Activated CD8-positive, alpha-beta memory T cell treated with anti-CD3 and anti-CD28 coated beads for 48 hours (primary cell): ENCODE results near the gene EML4.
"Not testable (repeated sequence)": the region's sequence is repeated elsewhere in the genome, so short reads cannot be mapped to it uniquely, and the experiment has no call there.

Experiments used
- DNase-seq, 3 experiments: peaks; one replicate each; pipeline ENCODE4 v3.0.0-alpha.2; 2020; ENCODE audit warnings: low read depth in 2 of 3, low spot score in 2 of 3

The EML4 gene

DNA sequence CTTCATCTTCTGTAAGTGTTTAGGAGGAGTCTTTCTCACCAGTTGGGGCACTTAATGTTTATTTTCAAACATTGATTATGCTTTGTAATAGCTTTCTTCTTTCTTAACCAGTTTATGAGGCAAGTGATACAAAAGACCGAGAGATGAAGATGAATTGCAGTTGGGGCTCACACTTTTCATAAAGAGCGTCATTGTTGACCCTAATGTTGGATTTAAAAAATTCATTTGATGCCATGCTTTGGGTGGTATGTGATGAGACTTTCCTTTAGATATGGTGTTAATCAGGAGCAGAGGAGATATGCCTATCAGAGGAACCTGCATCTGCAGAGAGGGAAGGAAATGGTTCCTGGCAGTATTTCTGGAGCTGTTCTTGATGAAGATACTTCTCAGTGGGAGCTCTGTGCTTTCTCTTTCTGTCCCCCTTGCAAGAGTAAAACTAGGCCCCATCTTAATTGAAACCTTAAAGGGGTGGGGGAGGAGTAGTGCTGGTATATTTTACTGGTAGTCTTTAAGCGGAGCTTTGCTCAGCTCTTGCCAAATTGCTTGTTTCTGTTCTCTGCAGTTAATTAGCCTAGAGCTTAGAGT, 2.3 kb downstream of the EML4 start:
- no peak for DNase-seq

DNA sequence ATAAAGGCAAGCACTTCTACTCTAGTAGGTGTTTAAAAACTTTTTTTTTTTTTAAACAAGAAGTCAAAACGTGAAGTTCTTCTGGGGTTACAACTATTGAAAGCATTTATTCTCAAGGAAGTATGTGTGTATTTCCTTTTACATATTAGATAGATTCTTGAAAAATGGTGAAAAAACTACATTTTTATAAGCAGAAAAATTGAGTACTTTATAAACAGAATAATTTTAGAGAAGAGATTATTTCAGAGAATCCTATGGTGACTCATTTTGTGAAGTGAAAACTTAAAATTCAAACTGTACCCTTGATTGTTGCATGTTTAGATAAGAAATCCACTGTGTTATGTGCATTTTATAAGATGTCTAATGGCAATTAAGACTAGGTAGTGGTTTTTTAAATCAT, 2.9 kb downstream of the EML4 start:
- no peak for DNase-seq

DNA sequence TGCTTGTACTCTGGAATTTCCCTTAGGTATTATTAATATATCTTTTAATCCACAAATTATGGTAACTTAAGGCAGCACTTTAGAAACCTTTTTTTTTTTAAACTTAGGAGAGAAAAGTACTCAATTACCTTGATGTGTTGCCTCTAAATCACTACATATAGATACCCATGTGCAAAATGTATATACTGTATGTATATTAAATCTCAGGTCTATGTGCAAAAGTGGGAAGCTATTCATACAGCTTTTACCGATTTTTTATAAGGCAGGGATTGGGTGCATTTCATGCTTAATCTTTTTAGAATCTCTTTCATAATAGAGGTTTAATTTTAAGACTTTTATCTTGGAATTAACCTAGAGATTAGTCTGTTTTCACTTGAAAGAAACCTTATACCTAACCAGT, 3.4 kb downstream of the EML4 start:
- DNase-seq, result no peak

DNA sequence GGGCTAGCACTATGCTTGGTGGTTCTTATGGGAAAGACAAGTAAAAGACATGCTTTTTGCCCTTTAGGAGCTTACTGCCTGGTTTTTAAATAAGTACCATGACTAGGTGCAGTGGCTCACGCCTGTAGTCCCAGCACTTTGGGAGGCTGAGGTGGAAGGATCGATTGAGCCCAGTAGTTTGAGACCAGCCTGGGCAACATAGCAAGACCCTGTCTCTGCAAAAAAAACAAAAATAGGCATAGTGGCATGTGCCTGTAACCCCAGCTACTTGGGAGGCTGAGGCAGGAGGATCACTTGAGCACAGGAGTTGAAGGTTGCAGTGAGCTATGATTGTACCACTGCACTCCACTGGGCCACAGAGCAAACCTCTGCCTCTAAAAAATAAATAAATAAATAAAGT, 4.3 kb downstream of the EML4 start:
- DNase-seq, result not testable (repeated sequence)

DNA sequence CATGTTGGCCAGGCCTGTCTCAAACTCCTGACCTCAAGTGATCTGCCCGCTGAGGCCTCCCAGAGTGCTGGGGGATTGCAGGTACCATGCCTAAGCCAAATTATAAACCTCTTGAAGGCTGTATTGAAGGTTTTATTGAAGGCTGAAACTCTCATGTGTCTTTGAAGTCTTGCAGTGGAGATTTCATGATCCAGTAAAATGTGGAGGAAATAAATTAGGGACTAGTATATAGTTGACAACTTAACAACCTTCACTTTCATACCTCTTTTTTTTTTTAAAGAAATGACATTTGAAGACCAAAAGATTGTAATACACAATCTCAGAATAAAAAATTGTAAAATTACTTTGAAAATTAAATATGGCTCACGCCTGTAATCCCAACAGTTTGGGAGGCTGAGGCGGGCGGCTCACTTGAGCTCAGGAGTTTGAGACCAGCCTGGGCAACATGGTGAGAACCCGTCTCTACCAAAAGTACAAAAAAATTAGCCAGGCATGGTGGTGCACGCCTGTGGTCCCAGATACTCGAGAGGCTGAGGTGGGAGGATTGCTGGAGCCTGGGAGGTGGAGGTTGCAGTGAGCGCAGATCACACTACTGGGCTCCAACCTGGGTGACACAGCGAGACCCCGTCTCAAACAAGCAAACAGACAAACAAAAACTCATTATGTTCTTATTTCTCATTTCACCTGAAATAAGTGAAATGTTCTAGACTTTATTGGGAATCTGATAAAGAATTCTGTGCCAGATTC, 8.0 kb downstream of the EML4 start:
- DNase-seq, result no peak

DNA sequence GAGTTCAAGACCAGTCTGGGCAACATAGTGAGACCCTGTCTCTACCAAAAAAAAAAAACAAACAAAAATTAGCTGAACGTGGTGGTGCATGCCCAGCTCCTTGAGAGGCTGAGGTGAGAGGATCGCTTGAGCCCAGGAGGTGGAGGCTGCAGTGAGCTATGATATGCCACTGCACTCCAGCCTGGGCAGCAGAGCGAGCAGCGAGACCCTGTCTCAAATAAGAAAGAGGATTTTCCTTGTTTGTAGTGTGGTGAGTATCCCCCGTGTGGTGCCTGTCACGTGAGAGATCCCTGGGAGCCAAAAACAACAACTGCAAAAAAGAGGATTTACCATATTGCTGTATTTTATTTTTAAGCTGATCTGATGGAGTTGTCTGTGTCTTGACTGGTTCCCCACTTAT, 9.2 kb downstream of the EML4 start:
- DNase-seq, result no peak

DNA sequence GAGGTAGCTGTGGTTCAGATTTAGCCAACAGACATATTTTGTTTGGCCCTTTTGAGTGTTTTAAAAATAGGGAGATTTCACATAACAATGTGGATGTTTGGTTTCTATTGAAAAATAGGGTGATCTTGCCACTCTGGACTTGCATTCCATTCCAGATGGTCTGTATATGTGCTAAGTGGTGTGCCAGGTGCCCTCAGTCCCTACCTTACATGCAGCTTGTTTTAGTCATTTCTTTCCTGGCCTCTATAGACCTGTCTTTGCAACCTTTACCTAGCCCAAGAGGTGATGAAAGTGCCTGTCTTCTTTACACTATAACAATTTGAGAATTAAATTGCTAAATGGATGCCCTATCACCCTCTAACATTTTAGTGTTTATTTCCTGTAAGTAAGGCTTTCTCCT, 11.1 kb downstream of the EML4 start:
- DNase-seq, result no peak

DNA sequence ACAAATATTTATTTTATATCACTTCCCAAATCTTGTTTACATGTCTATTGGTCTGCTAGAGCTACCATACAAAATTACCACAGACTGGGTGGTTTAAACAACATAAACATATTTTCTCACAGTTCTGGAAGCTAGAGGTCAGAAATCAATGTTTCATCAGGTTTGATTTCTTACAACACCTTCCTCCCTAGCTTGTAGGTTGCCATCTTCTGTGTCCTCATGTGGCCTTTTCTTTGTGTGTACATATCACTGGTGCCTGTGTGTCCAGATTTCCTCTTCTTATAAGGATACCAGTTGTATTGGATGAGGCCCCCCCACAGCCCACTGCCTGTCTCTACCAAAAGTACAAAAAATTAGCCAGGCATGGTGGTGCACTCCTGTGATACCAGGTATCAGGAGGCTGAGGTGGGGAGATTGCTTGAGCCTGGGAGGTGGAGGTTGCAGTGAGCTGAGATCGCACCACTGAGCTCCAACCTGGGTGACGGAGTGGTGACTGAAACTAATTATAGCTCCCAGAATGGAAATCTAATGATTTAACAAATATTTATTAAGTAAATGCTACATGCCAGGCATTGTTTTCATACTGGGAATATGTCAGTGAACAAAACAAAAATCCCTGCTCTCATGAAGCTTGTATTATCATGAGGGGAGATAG, 13.6 kb downstream of the EML4 start:
- DNase-seq, result no peak

DNA sequence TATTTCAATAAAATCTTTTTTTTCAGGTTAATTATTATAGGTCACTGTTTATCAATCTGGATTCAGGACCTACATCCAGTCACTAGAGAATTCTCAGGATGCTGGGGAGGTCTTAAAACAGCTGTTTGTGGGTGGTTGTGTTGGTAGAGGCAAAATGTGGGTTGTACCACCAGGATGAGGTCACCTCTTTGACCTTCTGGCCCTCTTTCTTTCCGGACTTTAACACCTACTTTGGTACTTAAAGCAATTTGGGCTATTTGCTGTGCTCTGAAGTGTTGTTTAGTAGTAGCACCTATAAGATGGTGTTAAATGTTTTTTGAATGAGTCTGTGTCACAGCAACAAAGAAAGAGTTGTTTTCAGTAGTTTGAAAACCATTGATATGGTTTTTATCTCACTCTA, 14.6 kb downstream of the EML4 start:
- no peak for DNase-seq

DNA sequence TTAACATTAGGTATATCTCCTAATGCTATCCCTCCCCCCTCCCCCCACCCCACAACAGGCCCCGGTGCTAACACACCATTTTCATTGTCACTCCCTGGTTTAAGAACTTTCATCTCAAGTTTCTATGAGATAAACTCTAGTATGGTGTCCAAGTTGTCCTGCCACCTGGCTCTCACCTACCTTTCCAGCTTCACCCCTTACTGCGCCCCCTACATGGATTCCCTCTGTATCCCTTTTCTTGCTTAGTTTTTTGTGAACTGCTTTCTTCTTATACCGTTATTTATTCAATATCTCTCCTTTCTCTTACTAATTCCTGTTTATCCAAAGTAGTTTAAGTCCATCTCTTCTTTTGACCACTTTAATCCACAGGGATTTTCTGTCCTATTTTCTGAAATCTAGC, 15.2 kb downstream of the EML4 start:
- no peak for DNase-seq

DNA sequence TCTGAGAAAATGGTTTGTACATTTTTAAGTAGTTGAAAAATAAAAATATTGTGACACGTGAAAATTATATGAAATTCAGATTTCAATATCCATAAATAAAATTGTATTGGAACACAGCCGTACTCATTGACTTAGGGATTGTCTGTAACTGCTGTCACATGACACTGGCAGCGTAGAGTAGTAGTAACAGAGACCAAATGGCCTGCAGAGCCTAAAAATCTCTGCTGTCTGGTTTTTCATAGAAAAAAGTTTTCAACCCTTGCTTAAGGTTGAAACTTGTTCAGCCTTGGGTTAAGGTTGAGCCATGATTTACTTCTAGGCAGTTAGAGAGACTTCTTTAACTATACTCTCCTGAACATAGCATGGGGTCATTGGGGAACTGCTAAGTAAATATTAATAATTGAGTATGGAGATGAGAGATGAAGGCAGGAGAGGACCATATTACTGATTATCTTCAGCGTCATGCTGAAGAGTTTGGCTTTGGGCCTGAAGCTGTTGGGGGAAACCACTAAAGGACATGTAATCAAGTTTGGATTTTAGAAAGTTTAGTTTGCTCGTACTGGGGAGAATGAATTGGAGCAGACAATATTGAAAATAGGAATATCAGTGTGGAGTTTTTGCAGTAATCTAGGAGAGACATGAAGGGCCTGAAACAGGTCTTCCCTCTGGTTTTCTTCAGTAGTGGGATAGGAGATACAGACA, 16.2 kb downstream of the EML4 start:
- no peak for DNase-seq

DNA sequence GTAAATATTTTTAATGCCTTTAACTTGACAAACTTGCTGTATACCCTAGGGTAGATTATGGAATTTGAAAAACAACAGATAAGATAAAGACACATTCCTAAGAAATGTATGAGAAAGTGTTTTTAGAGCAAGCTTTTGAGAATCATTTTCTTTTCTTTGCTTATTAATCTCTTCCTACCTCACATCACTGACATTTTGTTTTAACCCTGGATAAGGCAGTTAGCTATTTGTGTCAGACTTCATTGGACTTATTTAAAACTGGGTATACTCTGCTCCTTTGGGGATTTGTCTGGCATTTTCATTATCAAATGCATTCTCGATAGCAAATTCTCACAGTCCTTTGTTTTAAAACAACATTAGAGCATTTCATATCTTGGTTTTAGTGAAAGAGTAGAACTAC, 17.2 kb downstream of the EML4 start:
- DNase-seq, result no peak

DNA sequence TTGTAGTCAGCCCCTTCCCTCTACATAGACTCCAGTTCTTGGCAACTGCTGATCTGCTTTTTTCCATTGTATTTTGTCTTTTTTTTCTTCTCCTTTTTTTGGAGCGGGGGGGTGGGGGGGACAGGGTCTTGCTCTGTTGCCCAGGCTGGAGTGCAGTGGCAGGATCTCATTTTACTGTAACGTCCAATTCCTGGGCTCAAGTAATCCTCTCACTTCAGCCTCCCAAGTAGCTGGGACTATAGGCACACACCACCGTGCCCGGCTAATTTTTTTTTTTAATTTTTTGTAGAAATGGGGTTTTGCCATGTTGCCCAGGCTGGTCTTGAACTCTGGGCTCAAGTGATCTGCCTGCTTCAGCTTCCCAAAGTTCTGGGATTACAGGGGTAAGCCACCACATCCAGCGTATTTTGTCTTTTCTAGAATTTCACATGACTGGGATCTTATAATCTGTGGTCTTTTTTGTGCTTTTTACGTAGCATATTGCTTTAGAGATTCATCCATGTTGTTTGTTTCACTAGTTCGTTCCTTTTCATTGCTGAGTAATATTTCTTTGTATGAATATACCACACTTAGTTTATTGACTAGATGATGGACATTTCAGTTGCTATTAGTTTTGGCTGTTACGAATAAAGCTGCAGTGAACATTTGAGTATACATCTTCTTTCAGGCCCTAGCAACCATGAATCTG, 17.9 kb downstream of the EML4 start:
- DNase-seq, result no peak

DNA sequence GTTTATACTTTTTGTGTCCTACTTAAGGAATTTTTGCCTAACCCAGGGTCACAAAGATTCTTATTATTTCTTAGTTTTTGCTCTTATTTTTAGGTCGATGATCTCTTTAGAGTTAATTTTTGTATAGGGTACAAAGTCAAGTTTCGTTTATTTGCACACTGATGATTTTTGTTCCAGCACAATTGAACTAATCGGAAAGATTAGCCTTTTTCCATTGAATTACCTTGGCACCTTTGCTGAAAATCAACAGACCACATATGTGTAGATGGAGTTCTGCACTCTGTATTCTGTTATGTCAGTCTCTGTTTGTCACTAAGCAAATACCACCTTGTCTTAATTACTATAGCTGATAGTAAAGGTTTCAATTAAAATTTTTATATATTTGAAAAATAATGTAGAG, 18.7 kb downstream of the EML4 start:
- DNase-seq, result no peak

DNA sequence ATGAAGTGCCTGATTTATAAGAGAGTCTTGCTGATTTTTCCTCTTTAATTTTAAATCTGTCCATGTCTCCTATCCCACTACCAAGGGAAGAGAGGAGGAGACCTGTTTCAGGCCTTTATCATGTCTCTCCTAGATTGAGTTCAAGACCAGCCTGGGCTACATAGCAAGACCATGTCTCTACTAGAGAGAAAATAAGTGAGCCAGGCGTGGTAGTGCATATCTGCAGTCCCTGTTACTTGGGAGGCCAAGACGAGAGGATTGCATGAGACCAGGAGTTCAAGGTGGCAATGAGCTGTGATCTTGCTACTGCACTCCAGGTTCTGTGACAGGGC, 20.0 kb downstream of the EML4 start:
- no peak for DNase-seq

DNA sequence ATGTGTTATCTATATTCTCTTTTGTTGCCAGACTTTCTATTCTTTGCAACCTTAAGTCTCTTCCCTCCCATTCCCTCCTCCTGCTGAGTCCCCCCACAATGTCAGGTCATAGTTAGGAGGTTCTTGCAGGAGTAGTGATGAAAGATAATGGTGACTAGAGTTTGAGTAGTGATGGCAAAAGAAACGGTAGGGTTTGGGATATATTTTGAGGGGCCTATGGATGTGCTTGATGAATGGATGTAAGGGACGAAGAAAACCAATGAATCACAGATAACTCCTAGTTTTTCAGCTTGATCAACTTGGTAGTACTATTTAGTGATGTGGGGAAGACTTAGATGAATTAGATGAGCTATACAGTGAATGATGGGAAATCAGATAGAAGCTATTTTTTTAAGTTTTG, 21.0 kb downstream of the EML4 start:
- no peak for DNase-seq

DNA sequence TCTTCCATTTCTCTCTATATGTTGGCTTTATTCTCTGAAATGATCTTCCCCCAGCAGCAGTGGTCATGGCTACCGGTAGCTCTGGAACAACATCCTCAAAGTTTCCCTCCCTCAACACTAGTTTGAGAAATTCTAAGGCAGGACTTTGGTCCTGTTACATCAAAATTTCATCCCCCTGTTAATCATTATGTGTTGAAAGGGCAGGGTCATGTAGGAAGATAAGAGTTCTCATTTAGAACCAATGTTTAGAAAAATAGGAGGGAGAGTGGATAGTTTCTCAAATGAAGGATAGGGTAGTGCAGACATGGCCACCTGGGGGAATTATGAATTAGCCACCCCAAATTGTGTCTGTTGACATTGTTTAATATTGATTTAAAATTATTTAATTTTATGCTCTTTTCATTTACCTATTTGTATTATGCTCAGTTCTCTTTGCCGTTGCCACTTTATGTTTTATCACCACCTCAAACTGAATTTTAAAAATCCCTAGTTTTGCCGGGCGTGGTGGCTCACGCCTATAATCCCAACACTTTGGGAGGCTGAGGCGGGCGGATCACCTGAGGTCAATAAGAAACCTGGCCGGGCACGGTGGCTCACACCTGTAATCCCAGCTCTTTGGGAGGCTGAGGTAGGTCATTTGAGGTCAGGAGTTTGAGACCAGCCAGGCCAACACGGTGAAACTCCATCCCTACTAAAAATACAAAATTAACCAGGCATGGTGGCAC, 22.3 kb downstream of the EML4 start:
- DNase-seq, result no peak

DNA sequence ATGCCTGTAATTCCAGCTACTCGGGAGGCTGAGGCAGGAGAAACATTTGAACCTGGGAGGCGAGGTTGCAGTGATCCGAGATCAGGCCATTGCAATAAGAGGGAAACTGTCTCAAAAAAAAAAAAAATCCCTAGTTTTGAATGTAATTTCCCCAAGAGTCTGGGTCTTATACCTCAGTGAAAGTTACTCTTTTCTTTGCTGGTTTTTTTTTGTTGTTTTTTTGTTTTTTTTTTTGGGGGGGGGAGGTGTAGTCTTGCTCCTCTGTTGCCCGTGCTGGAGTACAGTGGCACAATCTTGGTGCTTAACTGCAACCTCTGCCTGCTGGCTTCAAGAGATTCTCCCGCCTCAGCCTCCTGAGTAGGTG, 22.8 kb downstream of the EML4 start:
- no peak for DNase-seq

DNA sequence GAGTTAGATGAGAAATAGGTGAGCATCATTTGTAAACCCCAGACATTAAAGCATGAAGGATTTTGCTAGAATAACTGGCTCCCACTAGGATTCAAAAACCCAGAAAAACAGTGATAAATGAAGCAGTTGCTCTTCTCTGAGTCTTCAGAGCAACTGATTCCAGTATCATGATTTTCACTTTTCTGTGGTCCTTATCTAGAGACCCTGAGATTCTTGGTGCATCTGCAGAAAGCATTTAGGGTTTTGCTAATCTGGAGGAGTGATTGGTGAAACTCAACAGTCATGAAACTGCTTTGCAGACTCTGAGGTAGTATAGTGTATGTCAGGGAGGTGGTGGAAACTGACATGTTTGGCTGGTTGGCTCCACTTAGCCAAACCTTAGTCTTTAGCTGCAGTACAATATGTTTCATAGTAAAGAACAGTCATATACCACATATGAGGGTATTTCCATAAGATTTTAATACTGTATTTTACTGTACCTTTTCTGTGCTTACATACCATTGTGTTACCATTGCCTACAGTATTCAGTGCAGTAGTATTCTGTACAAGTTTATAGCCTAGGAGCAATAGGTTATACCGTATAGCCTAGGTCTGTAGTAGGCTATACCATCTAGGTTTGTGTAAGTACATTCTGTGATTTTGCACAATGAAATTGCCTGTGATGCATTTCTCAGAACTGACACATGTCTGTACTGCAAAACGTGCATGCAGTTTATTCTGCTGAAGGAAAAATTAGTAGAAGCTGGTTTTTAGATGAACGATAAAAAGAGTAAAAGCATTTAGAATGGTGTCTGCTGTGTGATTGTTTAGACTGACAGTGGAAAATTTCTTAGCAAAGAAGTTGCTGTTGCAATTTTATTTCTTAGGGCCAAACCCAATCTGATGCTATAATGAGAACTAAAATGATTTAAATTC, 23.8 kb downstream of the EML4 start:
- no peak for DNase-seq

DNA sequence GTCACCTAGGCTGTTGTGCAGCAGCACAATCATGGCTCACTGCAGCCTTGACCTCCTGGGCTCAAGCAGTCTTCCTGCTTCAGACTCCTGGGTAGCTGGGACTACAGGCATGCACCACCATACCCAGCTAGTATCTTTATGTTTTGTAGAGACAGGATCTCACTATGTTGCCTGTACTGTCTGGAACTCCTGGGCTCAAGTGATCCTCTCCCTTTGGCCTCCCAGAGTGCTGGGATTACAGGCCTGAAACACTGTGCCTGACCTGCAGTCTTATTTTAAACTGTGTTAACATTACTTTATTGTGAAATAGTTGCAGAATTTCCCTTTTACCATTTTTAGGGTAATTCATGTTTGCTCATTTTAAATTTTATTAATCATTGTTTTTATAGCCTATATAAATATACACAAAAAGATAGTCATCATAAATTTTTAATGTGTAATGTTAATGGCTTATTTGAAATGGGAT, 24.6 kb downstream of the EML4 start:
- no peak for DNase-seq
